Activated CD8-positive, alpha-beta T cell treated with anti-CD3 and anti-CD28 coated beads for 36 hours (primary cell): ENCODE results near the gene MDK. TPM values are rescaled to one million over a fixed set of nuclear protein-coding genes. Genes with fewer than 3 reads are reported as not detected.

Experiments used
- ATAC-seq: fragments of 200-7000 bp; cut with Tn5 transposase; one replicate; pipeline ENCODE4 v1.10.0; 2021; ENCODE audit warnings: mild to moderate bottlenecking, moderate library complexity
- CTCF ChIA-PET: fragments of 350-600 bp; sonication (Branson Sonifier 250); formaldehyde crosslinking; loops from one replicate; lab custom pipeline; 2021; ENCODE audit warnings: antibody characterized with exemption; lab: Charles Lee
- POLR2A ChIA-PET: fragments of 350-600 bp; sonication (Branson Sonifier 250); formaldehyde crosslinking; loops from one replicate; lab custom pipeline; 2021; ENCODE audit warnings: antibody characterized with exemption; lab: Charles Lee
- DNase-seq: peaks from one replicate; pipeline ENCODE4 v3.0.0-alpha.2; 2020
- H3K27ac Mint-ChIP-seq: one replicate; pipeline ENCODE4 v1.8.0; 2021; ENCODE audit warnings: mild to moderate bottlenecking, mixed read lengths
- H3K27me3 Mint-ChIP-seq: one replicate; pipeline ENCODE4 v1.8.0; 2021; ENCODE audit warnings: mixed read lengths
- H3K36me3 Mint-ChIP-seq: one replicate; pipeline ENCODE4 v1.8.0; 2021; ENCODE audit warnings: low read depth, mixed read lengths
- H3K4me1 Mint-ChIP-seq: one replicate; pipeline ENCODE4 v1.8.0; 2021; ENCODE audit warnings: low read depth, mixed read lengths
- H3K4me3 Mint-ChIP-seq: one replicate; pipeline ENCODE4 v1.8.0; 2021; ENCODE audit warnings: mild to moderate bottlenecking, moderate library complexity, mixed read lengths
- H3K9me3 Mint-ChIP-seq: one replicate; pipeline ENCODE4 v1.8.0; 2021; ENCODE audit warnings: mixed read lengths
- CTCF ChIP-seq: fragments of 200-600 bp; IDR thresholded peaks from one replicate; pipeline ENCODE4 v1.8.0; 2022; ENCODE audit warnings: antibody characterized with exemption, mild to moderate bottlenecking
- intact Hi-C: fragments of 100-400 bp; cut with micrococcal nuclease; formaldehyde crosslinking; loops from one replicate; pipeline ENCODE4 v1.10.0; 2022
- total RNA-seq, 2 experiments: library from RNA; stranded (reverse); gene quantifications; one replicate each; pipeline ENCODE4 v1.2.3, GENCODE V29; 2021

The MDK gene
- total RNA-seq, 2 experiments from 2014 or later: 4.2 to 4.9 TPM

GRCh38 chr11:46388619-46389449 lies 7.4 kb downstream of the MDK start:
- H3K9me3 Mint-ChIP-seq: no peaks in the 10 kb centered on the region
- H3K4me3 Mint-ChIP-seq: no peak overlapping the region
- H3K27me3 Mint-ChIP-seq: peaks cover 62% of the 10 kb centered on the region
- H3K4me1 Mint-ChIP-seq: peaks cover 25% of the 10 kb centered on the region
- H3K27ac Mint-ChIP-seq: no peak overlapping the region
- ChIA-PET POLR2A (interaction anchor here (0.7 to 2.0 kb wide), 4 partner anchors 11 to 56 kb away, joined by 3 to 6 read pairs (median 3); no protein-coding TSS in a partner anchor), CTCF (interaction anchor here (0.8 to 4.1 kb wide), 32 partner anchors 8 to 412 kb away, joined by 3 to 34 read pairs (median 5); partner anchors contain the start of genes ARHGAP1, ATG13, MDK and ZNF408)
- ATAC-seq (no peak), DNase-seq (no peak)
- intact Hi-C loops: no loop called here
- no peak for TF ChIP-seq CTCF
- H3K36me3 Mint-ChIP-seq: no peaks in the 10 kb centered on the region

- peak; percentile 73 for DNase-seq
- H3K4me1 Mint-ChIP-seq: peaks cover 25% of the 10 kb centered on the region
- POLR2A ChIA-PET: interaction anchor here (0.7 to 2.0 kb wide), 2 partner anchors 21 to 24 kb away, joined by 3 to 6 read pairs; no protein-coding TSS in a partner anchor
- CTCF ChIA-PET: interaction anchor here (0.8 to 4.1 kb wide), 29 partner anchors 9 to 413 kb away, joined by 3 to 34 read pairs (median 5); partner anchors contain the start of genes ARHGAP1, ATG13, DGKZ and MDK
- H3K4me3 Mint-ChIP-seq: peak overlapping the region; percentile 54
- H3K27me3 Mint-ChIP-seq: peaks cover 59% of the 10 kb centered on the region
- intact Hi-C loops: loop anchor here (5.0 kb wide), 1 partner anchor 148 kb away; no protein-coding TSS in a partner anchor
- ATAC-seq: peak; percentile 55
- no peaks in the 10 kb centered on the region for H3K9me3 Mint-ChIP-seq
- H3K36me3 Mint-ChIP-seq: no peaks in the 10 kb centered on the region
- no peak overlapping the region for H3K27ac Mint-ChIP-seq
- peak; percentile 82 for TF ChIP-seq CTCF
Observed at GRCh38 chr11:46389450-46390330, 8.2 kb downstream of the MDK start.

- H3K4me1 Mint-ChIP-seq: peaks cover 25% of the 10 kb centered on the region
- no peak overlapping the region for H3K27ac Mint-ChIP-seq
- peaks cover 59% of the 10 kb centered on the region for H3K27me3 Mint-ChIP-seq
- intact Hi-C loops: loop anchor here (5.0 kb wide), 1 partner anchor 147 kb away; no protein-coding TSS in a partner anchor
- H3K4me3 Mint-ChIP-seq: peak overlapping the region; percentile 54
- POLR2A ChIA-PET: interaction anchor here (1.0 to 2.0 kb wide), 3 partner anchors 25 to 100 kb away, joined by 3 to 6 read pairs (median 3); no protein-coding TSS in a partner anchor
- ATAC-seq (no peak), DNase-seq (no peak)
- TF ChIP-seq CTCF: no peak
- no peaks in the 10 kb centered on the region for H3K9me3 Mint-ChIP-seq
- no peaks in the 10 kb centered on the region for H3K36me3 Mint-ChIP-seq
- CTCF ChIA-PET: interaction anchor here (0.8 to 4.1 kb wide), 15 partner anchors 9 to 279 kb away, joined by 3 to 34 read pairs (median 5); partner anchors contain the start of genes ATG13, DGKZ and MDK
Observed at GRCh38 chr11:46390331-46391171, 9.1 kb downstream of the MDK start.

GRCh38 chr11:46391186-46391577 lies 9.7 kb downstream of the MDK start:
- intact Hi-C loops: loop anchor here (5.0 kb wide), 1 partner anchor 146 kb away; no protein-coding TSS in a partner anchor
- CTCF ChIA-PET: interaction anchor here (1.0 to 1.5 kb wide), 5 partner anchors 8 to 138 kb away, joined by 3 to 6 read pairs (median 5); no protein-coding TSS in a partner anchor
- Mint-ChIP-seq H3K36me3 (no peaks in the 10 kb centered on the region), H3K4me3 (no peak overlapping the region), H3K9me3 (no peaks in the 10 kb centered on the region), H3K4me1 (peaks cover 25% of the 10 kb centered on the region), H3K27ac (no peak overlapping the region), H3K27me3 (peaks cover 54% of the 10 kb centered on the region)
- DNase-seq (no peak), ATAC-seq (no peak)
- POLR2A ChIA-PET: interaction anchor here (0.6 to 1.5 kb wide), 6 partner anchors 11 to 99 kb away, joined by 3 to 7 read pairs (median 4); partner anchors contain the start of gene MDK
- TF ChIP-seq CTCF: no peak
